Measurements from ENCODE around the gene CNTNAP2. TPM values are rescaled to one million over a fixed set of nuclear protein-coding genes. Genes with fewer than 3 reads are reported as not detected.
A peak's percentile ranks its signal among the peaks of the same experiment; 100 is the strongest.

CNTNAP2 gene
- total RNA-seq, 1 donor from 2014 or later, result 5.4 TPM

- H3K27ac Mint-ChIP-seq (ENCODE audit: unreplicated experiment), result no peak overlapping the region
- DNase-seq (ENCODE audit: low spot score), result no peak
- H3K4me1 Mint-ChIP-seq (ENCODE audit: unreplicated experiment), result no peaks in the 10 kb centered on the region
- no peaks in the 10 kb centered on the region for H3K27me3 Mint-ChIP-seq (ENCODE audit: unreplicated experiment)
- H3K9me3 Mint-ChIP-seq (ENCODE audit: unreplicated experiment), result peaks cover 5% of the 10 kb centered on the region
- H3K36me3 Mint-ChIP-seq (ENCODE audit: low read depth, unreplicated experiment), result no peaks in the 10 kb centered on the region
- no peak overlapping the region for H3K4me3 Mint-ChIP-seq (ENCODE audit: unreplicated experiment)
- peak; percentile 82 for TF ChIP-seq CTCF (IDR thresholded peaks at IDR 0.05; ENCODE audit: unreplicated experiment)
Observed at GRCh38 chr7:146090023-146090645, 26.5 kb upstream of the CNTNAP2 start.

- no peaks in the 10 kb centered on the region for H3K27me3 Mint-ChIP-seq (ENCODE audit: unreplicated experiment)
- H3K36me3 Mint-ChIP-seq (ENCODE audit: low read depth, unreplicated experiment), result no peaks in the 10 kb centered on the region
- H3K27ac Mint-ChIP-seq (ENCODE audit: unreplicated experiment), result no peak overlapping the region
- no peak for TF ChIP-seq CTCF (IDR thresholded peaks at IDR 0.05; ENCODE audit: unreplicated experiment)
- H3K4me3 Mint-ChIP-seq (ENCODE audit: unreplicated experiment), result no peak overlapping the region
- DNase-seq (ENCODE audit: low spot score), result no peak
- H3K4me1 Mint-ChIP-seq (ENCODE audit: unreplicated experiment), result no peaks in the 10 kb centered on the region
- peaks cover 15% of the 10 kb centered on the region for H3K9me3 Mint-ChIP-seq (ENCODE audit: unreplicated experiment)
Observed at GRCh38 chr7:146094356-146094755, 22.2 kb upstream of the CNTNAP2 start.

- no peak overlapping the region for H3K4me3 Mint-ChIP-seq (ENCODE audit: unreplicated experiment)
- H3K4me1 Mint-ChIP-seq (ENCODE audit: unreplicated experiment), result no peaks in the 10 kb centered on the region
- no peaks in the 10 kb centered on the region for H3K36me3 Mint-ChIP-seq (ENCODE audit: low read depth, unreplicated experiment)
- no peak for TF ChIP-seq CTCF (IDR thresholded peaks at IDR 0.05; ENCODE audit: unreplicated experiment)
- DNase-seq (ENCODE audit: low spot score), result no peak
- H3K9me3 Mint-ChIP-seq (ENCODE audit: unreplicated experiment), result peaks cover 15% of the 10 kb centered on the region
- peaks cover 1% of the 10 kb centered on the region for H3K27me3 Mint-ChIP-seq (ENCODE audit: unreplicated experiment)
- no peak overlapping the region for H3K27ac Mint-ChIP-seq (ENCODE audit: unreplicated experiment)
Observed at GRCh38 chr7:146096994-146097393, 19.6 kb upstream of the CNTNAP2 start.

- Mint-ChIP-seq H3K4me3 (ENCODE audit: unreplicated experiment) (no peak overlapping the region), H3K27ac (ENCODE audit: unreplicated experiment) (no peak overlapping the region), H3K9me3 (ENCODE audit: unreplicated experiment) (no peaks in the 10 kb centered on the region), H3K36me3 (ENCODE audit: low read depth, unreplicated experiment) (no peaks in the 10 kb centered on the region), H3K4me1 (ENCODE audit: unreplicated experiment) (no peaks in the 10 kb centered on the region), H3K27me3 (ENCODE audit: unreplicated experiment) (no peaks in the 10 kb centered on the region)
- no peak for DNase-seq (ENCODE audit: low spot score)
- no peak for TF ChIP-seq CTCF (IDR thresholded peaks at IDR 0.05; ENCODE audit: unreplicated experiment)
Observed at GRCh38 chr7:146106319-146106718, 10.3 kb upstream of the CNTNAP2 start.

- Mint-ChIP-seq H3K4me3 (ENCODE audit: unreplicated experiment) (no peak overlapping the region), H3K27me3 (ENCODE audit: unreplicated experiment) (peaks cover 3% of the 10 kb centered on the region), H3K9me3 (ENCODE audit: unreplicated experiment) (peaks cover 6% of the 10 kb centered on the region), H3K4me1 (ENCODE audit: unreplicated experiment) (no peaks in the 10 kb centered on the region), H3K36me3 (ENCODE audit: low read depth, unreplicated experiment) (no peaks in the 10 kb centered on the region), H3K27ac (ENCODE audit: unreplicated experiment) (no peak overlapping the region)
- no peak for TF ChIP-seq CTCF (IDR thresholded peaks at IDR 0.05; ENCODE audit: unreplicated experiment)
- no peak for DNase-seq (ENCODE audit: low spot score)
Observed at GRCh38 chr7:146112755-146113154, 3.8 kb upstream of the CNTNAP2 start.
